MM.1S (cell line): ENCODE results near the gene AMPH.

Source experiments
- EZH2 ChIP-seq: fragments of 300-600 bp; sonication (generic); optimal IDR thresholded peaks from 2 replicates; pipeline ENCODE3; 2017; ENCODE audit warnings: low read depth, mild to moderate bottlenecking, antibody characterized with exemption, low read length, mixed read lengths
- EZH2phosphoT487 ChIP-seq: fragments of 300-600 bp; sonication (generic); IDR thresholded peaks from 2 replicates; pipeline ENCODE4 v1.6.1; 2018; ENCODE audit warnings: antibody characterized with exemption, low read length
- TF ChIP-seq, protein P1 (sequence below): fragments of 300-600 bp; sonication (generic); IDR thresholded peaks from 2 replicates; pipeline ENCODE4 v1.5.1; 2016; ENCODE audit warnings: antibody characterized with exemption, low read length, mixed read lengths

DNA sequence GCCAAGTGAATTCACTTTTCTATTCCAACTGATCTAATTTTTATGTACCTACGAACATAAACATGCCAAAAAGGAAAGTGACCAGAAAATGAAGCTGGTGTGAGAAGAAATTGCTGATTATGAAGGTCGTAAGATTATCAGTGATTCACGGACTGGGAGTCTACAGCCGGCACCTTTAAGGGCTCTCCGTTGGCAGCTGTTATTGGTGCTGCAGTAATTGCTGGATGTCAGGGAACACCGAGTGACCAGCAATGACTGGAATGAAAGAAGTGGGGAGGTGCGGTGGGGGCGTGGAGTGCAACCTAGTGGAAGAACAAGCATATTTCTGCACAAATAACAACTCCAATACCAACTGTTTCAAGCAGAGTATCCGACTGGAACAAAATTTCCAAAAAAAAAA lies 247.9 kb downstream of the AMPH start:
- TF ChIP-seq, protein P1, sequence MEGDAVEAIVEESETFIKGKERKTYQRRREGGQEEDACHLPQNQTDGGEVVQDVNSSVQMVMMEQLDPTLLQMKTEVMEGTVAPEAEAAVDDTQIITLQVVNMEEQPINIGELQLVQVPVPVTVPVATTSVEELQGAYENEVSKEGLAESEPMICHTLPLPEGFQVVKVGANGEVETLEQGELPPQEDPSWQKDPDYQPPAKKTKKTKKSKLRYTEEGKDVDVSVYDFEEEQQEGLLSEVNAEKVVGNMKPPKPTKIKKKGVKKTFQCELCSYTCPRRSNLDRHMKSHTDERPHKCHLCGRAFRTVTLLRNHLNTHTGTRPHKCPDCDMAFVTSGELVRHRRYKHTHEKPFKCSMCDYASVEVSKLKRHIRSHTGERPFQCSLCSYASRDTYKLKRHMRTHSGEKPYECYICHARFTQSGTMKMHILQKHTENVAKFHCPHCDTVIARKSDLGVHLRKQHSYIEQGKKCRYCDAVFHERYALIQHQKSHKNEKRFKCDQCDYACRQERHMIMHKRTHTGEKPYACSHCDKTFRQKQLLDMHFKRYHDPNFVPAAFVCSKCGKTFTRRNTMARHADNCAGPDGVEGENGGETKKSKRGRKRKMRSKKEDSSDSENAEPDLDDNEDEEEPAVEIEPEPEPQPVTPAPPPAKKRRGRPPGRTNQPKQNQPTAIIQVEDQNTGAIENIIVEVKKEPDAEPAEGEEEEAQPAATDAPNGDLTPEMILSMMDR: no peak
- TF ChIP-seq EZH2 (no peak), EZH2phosphoT487 (no peak)
